Dedifferentiated amniotic fluid mesenchymal stem cell (primary cell): ENCODE data around the gene PEX11B.

Experiments used
- DNase-seq: peaks from one replicate; pipeline ENCODE4 v3.0.0-alpha.2; 2016; ENCODE audit errors: extremely low spot score

PEX11B gene, protein sequence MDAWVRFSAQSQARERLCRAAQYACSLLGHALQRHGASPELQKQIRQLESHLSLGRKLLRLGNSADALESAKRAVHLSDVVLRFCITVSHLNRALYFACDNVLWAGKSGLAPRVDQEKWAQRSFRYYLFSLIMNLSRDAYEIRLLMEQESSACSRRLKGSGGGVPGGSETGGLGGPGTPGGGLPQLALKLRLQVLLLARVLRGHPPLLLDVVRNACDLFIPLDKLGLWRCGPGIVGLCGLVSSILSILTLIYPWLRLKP

DNA sequence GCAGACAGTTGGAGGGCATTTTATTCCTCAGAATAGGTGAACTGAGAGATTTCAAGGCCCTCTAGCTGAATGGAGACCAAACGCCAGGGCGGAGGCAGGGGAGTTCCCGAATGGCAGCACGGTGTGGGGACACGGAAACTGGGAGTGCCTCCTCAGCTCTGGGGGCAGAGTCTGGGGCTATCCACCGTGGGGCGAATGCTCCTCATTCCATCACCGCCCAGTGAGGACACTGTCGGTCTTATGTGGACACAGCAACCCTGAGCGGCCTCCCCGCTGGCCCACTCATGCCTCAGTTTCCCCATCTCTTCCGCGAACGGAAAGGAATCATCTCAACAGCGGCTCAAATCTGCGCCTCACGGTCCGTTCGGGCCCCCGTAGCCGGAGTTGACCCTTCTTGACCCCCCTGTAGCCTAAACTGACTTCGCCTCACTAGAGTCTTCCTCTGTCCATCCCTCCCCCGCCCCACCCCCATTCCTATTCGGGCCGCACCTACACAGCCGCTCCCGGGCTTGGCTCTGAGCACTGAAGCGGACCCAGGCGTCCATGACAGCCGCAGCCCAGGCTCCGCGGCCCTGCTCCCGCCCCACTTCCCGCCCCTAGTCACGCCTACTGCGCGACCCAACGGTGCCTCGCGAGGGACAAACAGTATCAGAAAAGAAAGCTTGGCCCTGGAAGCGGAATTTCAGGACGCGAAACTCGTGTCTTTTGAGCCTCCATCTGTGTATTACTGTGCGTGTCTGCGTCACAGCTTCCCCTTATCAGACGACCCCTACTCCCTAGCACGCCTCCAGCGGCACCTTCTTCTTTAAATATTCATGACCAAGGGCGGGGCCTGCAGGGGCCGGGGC lies at the start of gene PEX11B:
Gene PEX11B (minus strand): TSS at position 574 of the 848 bp plus-strand sequence. CDS start 29 bp downstream, at position 545.
- peak; percentile 77 for DNase-seq

DNA sequence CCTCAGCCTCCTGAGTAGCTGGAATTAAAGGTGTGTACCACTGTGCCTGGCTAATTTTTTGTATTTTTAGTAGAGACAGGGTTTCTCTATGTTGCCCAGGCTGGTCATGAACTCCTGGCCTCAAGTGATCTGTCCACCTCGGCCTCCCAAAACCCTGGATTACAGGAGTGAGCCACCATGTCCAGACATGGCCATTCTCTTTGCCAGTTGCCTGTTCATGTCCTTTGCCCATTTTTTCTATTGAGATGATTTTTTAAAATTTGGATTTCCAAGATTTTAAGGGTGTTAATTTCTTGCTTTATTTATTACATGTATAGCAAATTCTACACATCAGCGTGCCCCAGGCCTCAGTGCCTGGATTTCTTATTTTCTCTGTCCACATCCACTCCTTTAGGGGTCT lies 48.8 kb upstream of the PEX11B start:
- no peak for DNase-seq

DNA sequence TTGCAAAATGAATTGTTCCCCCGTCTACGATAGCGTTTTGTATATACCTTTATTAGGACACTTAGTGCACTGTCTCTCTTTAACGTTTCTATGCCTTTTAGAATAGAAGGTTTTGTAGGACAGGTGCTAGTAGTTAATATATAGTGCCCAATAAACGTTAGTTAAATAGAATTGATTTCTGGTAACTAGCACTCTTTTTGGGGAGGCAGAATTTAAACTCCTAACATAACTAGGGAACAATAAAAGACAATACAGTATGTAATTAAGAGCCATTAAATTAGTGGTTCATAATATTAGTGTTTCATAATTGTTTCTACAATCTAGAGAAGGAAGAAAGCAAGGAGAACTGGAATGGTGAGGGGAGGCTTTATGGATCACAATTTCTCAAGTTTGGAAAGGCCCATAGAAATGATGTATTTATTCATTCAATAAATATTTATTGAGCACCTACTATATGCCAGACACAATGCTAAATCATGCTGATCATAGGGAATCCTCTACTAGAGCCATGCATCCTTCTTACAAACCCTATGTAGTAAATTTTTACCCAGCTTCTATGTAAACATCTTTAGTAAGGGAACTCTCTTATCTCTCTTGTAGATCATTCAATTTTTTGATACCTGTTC lies 46.7 kb upstream of the PEX11B start:
- DNase-seq, result no peak

DNA sequence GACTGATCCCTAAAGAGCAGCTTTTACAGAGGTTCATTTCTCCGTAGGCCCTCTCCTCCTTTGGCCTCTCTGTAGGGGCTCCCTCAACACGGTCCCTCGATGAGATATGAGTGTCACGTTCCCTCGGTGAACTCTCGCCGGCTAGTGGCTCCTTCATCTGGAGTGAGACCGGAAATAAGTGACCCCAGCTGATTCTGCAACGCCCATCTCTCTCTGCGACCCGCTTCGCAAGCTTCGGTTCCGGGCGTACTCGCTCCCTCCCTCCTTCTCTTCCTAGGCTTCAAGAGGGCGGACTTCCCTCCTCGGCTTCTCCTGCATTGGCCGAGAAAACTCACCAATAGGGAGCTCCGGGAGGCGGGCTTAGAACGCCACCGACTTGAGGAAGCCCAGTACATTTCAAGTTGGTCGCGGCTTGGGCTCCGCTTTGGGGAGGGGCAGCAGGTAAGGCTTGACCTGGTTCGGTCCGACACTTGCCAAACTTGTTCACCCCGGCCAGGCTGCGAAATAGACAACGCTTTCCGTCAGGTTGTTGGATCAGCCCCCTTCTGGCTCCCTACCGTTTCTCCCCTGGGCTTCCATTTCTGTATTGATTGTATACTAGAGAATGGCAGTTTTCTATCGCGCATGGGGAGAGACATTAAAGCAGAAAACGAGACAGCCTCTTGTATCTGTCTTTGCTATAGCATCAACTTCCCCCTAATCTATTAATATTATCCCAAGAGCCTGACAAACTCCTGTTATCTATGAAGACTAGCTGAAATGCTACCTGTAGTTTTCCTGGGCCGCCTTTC lies 46.0 kb upstream of the PEX11B start, which contains the start of the genes ANKRD34A and POLR3GL:
Gene ANKRD34A (minus strand): TSS at position 248 of the 791 bp plus-strand sequence. CDS start 2,816 bp downstream, outside the sequence.
Gene POLR3GL (plus strand): TSS at position 363 of the 791 bp plus-strand sequence. CDS start 10,176 bp downstream, outside the sequence.
- peak; percentile 95 for DNase-seq

DNA sequence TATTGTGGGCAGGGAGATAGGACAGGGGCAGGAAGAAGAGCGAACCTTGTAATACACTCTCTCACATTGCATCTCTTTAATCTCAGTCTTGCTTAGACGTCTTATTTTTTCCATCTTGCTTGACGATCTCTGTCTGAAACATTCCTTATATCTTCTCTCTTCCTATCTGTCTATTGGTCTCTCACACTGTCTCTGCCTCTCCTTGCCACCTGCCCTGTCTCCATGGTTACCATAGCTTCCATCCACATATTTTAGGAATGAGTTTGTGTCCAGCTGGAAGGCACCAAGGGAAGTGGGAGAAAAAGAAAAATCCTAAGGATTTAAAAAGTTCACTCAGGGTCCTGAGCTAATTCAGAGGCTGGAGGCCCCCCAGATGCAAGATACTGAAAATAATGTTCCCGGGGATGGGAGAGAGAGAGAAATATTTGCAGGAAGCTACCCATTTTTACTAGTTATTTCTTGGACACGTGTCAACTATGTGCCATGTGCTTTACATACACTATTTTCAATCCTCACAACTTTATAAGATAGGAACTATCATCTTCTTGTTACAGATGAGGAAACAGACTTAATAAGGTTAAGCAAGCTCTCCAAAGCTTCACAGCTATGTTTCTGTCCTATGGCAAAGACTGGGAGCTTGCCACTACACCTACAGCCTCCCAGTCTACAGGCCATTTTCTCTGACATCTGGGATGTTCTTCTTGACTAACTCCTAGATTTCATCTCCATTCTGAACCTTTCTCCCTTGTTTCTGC lies 44.9 kb upstream of the PEX11B start:
- no peak for DNase-seq

DNA sequence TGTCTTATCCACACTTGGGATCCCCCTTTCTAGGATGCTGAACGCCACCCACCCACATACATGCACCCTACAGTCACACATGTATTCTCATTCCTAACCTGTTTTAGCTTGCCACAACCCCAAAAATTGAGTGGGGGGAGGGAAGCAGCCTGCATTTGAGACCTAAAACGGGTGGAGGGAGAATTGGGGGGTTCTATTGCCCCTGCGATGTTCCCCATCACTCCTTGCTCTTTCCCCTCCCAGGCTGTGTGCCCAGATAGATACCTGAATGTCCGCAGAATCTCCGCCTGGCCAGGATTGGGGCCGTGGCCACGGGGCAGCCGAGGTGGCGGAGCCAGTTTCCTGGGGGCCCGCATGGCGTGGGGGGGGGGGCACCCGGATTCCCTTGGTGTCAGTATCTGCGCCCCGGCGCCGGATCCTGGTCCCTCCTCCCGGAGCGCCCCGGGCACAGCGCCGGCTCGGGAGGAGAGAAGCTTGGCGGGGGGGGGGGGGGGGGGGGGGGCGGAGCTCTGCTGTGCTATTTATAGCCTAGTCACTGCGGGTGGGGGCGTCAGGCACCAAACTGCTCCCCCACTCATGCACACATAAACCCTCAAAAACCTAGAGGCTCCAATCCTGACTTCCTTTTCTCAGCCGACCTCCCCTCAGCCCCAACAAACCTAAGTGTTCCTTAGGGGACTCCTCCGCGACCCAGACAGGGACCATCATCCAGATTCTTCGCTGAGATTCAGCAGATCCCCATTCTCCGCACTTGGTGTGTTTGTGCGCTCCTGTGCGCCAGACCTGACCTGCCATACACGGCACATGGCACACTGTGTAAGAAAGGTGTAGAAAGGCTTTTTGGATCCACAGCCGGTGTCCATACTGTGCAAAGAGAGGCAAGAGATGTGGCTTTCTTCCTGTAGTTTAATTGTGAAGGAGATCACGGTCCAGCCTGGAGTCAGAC lies 43.9 kb upstream of the PEX11B start:
- DNase-seq, result no peak

DNA sequence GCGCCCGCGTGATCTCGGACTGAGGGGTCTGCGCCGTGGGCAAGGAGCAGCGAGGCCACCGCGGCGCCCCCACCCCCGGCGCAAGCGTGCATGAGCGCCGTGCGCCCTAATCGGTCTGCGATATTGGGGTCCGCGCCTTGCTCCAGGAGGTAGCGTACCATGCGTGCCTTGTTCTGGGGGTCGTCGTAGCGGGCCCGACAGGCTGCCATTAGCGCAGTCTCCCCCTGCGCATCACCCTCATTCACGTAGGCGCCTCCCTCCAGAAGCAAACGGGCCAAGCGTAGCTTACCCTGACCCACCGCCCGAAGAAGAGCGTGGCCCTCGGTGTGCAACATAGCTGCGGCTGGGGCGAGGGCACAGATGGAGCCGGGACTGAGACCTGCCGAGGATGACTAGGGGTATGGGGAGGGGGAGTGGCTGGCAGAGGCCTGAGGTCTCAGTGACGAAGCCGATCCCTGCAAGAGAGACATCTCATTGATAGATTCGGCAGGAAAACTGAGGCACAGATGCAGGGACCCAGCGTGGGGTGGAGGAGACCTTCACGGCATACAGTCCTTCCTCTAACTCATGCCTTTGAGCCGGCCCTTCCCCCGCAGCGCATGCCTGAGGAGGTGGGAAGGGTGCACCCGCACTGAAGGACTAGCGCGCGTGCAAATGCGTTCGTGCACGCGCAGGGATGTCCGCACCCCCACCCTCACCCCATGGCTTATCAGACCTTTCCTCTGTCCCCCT lies 43.1 kb upstream of the PEX11B start:
- DNase-seq, result no peak

DNA sequence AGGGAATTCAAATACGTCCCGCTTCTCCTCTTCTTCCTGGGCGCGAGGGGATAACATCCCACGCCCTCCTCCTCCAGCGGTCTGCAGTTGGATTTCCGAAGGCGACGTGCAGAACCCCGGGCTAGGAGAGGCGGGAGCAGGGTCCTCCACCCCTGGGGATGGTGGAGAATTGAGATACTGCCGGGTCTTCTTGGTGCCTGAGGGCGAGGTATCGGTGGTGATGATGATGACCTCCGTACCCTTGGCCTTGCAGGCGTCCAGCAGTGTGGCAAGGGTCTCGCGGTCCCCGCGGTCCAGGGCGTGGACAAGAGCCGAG lies 42.5 kb upstream of the PEX11B start:
- no peak for DNase-seq

DNA sequence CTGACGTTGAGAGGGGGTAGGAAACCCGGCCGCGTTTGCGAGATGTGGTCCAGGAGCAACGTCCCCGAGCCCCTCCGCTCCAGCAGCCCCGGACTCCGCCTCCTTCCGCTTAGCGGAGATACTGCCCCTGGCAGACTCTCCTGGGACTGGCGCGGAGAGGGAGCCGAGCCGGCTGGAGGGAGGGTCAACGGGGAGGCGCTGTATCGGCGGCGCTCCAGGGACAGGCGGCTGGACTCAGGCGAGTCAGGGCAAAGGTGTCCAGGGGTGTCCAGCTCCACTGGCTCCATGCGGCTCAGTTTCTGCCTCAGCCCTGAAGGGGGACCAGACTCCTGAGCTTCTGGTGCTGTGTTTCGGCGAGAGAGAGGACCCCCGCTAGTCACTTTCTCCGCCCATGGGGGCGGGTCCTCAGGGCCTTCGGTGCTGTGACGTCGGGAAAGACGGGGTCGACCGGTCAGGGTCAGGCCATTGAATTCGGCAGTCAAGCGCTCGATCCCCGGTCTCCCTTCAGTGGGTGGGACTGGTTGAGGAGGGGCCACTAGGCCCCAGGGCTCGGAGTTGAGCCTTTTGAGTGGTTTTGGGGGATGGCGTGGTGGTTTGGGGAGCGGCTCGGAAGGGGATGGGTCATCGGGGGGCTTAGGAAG lies 42.1 kb upstream of the PEX11B start:
- DNase-seq, result no peak

DNA sequence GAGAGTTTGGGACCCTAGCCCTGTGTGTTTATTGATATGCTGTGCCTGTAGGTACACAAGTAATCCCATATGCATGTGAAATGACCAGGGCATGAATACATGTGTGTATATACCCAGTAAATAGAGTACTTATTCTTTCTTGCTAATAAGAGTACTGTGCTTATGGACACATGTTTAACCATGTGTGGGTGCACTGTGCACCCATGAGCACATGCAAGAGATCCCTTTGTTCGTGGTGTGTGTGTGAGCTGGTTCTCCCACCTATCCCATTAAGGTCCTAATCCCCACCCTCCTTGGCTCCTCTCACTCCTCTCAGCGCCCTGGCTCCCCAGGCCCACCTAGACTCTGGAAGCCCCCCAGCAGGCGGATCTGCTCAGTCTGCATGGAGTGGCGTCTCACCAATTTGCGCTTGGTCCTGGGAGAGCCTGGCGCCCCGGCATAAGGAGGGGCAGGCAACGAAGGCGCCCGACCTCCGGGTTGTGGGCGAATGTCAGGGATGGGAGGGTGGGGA lies 41.5 kb upstream of the PEX11B start:
- no peak for DNase-seq

DNA sequence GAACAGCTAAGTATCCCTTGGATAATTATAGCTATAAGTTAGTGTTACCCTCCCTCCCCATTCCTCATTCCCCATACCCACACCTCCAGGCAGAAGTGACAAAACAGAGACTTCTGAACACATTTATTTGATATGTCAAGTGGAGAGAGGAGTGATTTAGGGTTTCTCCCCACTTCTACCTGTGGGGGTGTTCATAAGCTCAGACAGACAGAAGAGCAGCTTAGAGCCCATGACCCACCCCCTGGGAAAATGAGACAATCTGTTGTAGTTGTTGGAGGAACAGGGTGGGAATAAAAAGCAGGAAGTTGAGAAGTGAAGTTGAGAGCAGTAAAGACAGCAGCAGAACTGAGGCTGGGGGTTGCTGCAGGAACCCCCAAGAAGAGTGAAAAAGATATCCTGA lies 40.8 kb upstream of the PEX11B start:
- DNase-seq, result no peak

DNA sequence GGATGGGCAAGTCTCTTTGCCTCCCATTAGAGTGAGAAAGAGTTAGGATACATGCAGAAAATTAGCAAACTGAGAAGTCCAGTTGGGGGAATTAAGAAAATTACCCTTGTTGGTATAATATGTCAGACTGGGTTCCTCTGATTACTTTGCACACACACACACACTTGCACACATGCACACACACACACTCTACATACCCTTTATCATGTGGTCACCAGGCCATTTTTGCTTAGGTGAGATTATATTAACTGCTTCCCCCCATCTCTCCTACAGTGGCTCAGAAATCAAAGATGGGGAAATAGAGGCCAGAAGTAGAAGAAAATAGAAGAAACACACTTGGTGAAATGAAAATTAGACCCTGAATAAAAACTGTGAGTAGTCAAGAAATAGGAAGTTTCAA lies 40.2 kb upstream of the PEX11B start:
- DNase-seq, result no peak

DNA sequence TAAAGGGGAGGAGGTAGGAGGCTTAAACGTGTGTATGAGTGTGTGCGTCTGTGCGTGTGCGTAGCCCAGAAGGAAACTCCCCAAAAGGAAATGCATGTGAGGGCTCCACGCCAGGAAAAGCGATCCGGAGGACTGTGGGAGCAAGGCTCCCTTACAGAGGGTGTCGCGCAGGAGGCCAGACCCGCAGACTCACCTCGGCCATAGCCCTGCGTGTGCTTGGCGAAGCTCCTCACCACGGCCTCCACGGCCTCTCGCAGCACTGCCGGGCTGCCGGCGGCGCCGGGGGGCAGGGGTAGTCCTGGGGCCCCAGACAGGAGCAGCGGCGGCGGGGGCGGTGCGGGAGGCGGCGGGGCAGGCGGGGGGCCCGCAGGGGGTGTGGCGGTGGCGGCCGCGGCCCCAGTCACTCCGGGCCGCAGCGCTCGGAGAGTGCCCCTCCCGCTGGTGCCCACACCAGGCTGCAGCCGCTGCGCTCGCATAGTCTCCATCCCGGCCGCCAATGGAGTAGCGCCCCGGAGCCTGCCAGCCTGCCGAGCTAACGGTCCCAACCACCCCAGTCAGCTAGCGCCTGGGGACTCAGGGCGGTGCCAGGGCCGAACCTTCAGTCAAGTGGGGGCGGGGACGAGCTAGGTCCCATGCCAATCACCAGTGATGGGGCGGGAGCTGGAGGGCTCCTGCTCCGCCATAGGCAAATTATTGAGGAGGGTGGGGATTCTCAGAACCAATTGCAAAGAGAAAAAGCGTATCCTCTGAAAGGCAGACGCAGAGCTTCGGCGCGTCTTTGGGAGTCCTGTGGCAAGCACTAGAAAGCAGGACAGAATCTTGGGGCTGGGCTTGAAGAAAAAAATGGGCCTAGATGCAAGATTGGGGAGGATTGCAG lies 39.2 kb upstream of the PEX11B start, which contains the start of gene LIX1L:
Gene LIX1L (minus strand): TSS at position 575 of the 877 bp plus-strand sequence. CDS start 90 bp downstream, at position 485.
- peak; percentile 98 for DNase-seq

DNA sequence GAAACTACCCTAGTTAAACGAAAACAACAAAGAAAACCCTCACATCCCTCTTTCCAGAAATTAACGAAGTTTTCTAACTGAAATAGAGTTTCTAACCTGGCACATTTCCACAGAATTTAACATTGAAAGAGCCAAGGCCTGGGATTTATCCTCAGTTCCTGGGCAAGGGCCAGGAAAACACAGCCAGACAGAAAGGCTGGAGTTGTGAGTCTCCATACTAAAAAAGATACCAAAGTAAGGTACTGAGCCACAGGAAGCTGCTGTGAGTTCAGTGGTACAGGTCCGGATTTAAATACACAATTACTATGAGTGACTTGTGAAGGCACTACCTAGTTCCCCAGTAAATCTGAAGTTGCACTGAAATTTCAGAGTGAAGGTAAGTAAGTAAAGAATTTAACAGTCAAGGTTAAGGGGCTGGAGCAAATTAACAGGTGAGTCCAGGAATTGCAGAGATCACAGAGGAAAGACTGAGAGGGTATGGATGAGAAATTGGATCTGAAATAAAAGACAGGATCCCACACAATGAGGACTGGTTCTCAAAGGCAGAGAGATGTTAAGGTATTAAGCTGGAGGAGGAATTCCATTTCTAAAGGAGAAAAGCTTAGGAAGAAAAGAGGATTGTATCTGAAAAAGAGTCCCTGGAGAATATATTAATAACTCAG lies 38.4 kb upstream of the PEX11B start:
- DNase-seq, result no peak

DNA sequence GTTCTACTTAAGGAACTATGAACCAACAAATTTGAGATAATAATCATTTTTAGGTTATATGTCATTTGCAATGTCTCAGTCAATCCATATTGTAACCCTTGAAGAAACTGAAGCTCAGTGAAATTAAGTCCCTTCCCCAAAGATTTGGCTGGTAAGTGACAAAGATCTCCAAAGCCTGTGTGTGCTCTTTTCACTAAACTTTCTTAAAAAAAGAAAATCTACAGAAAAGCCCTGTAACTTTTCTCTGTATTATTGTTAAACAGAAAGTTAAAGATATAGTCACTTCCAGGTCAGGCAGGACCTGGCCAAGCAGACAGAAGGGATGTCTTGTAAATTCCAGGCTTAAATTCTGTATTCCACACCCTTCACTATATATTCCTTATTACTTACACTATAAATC lies 37.8 kb upstream of the PEX11B start:
- DNase-seq, result no peak

DNA sequence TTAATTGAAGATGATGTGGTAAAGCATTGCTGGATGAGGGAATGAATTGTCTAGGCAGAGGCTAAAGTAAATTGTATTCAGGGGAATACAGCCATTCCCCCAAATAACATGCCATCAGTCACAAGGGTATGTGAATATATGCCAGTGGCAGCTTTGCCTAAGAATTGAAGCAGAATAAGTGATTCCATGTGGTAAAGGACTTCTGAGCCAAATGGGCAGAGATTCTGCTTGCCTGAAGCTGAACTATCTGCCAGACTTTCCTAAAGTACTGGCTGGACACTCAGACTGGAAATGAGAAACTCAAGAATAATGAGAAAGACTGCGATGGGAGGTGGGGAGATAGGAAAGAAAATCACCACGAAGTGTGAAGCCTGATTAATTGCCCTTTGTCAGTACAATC lies 36.9 kb upstream of the PEX11B start:
- DNase-seq, result no peak

DNA sequence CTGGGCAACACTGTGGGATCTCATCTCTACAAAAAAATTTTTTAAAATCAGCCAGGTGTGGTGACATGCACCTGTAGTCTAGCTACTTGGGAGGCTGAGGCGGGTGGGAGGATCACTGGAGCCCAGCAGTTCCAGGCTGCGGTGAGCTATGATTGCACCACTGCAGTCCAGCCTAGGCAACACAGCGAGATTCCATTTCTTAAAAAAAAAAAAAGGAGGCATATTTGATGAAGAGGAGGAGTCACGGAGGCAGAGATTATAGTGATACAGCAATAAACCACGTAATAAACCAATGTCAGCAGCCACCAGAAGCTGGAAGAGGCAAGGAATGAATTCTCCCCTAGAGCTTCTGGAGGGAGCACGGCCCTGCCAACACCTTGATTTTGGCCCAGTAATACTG lies 35.3 kb upstream of the PEX11B start:
- DNase-seq, result no peak
